NT2/D1 (cell line): ENCODE data around the gene WAS.
"Not testable (repeated sequence)": the region's sequence is repeated elsewhere in the genome, so short reads cannot be mapped to it uniquely, and the experiment has no call there.

ENCODE experiments used
- DNase-seq: peaks from one replicate; pipeline ENCODE4 v3.0.0-alpha.2; 2011; ENCODE audit warnings: low read depth, low spot score
- H3K27me3 ChIP-seq: 2 replicates; pipeline ENCODE4 v1.6.0; 2011; ENCODE audit warnings: mild to moderate bottlenecking; ENCODE audit not compliant: insufficient read length, insufficient read depth
- H3K36me3 ChIP-seq: 2 replicates; pipeline ENCODE4 v1.6.1; 2011; ENCODE audit warnings: mild to moderate bottlenecking, low read length, mixed read lengths; ENCODE audit not compliant: insufficient read depth, insufficient read length
- H3K4me1 ChIP-seq: 2 replicates; pipeline ENCODE4 v1.5.1; 2011; ENCODE audit not compliant: insufficient read depth, insufficient read length
- H3K4me3 ChIP-seq: 2 replicates; pipeline ENCODE4 v1.5.1; 2011; ENCODE audit warnings: low read depth; ENCODE audit not compliant: insufficient read length
- H3K9ac ChIP-seq: 2 replicates; pipeline ENCODE4 v1.6.0; 2011; ENCODE audit warnings: low read depth; ENCODE audit not compliant: insufficient read length
- H3K9me3 ChIP-seq: 2 replicates; pipeline ENCODE4 v1.5.1; 2011; ENCODE audit warnings: mild to moderate bottlenecking, low read length; ENCODE audit not compliant: insufficient read depth
- SUZ12 ChIP-seq: IDR thresholded peaks from 2 replicates; pipeline ENCODE4 v1.6.1; 2011; ENCODE audit not compliant: insufficient read length, insufficient read depth; ENCODE audit errors: extremely low read depth
- YY1 ChIP-seq: IDR thresholded peaks from 2 replicates; pipeline ENCODE4 v1.6.1; 2011; ENCODE audit not compliant: insufficient read length, insufficient read depth
- ZNF274 ChIP-seq: IDR thresholded peaks from 2 replicates; pipeline ENCODE4 v1.6.1; 2011; ENCODE audit warnings: mild to moderate bottlenecking, low read depth, low read length

Gene WAS

GRCh38 chrX:48663241-48663640 is 20.4 kb upstream of the WAS start:
- H3K4me1 ChIP-seq: no peaks in the 10 kb centered on the region
- no peak for DNase-seq
- H3K36me3 ChIP-seq: no peaks in the 10 kb centered on the region
- no peak for TF ChIP-seq YY1
- no peak for TF ChIP-seq SUZ12
- no peak for TF ChIP-seq ZNF274
- no peaks in the 10 kb centered on the region for H3K9me3 ChIP-seq
- no peak overlapping the region for H3K4me3 ChIP-seq
- H3K9ac ChIP-seq: no peak overlapping the region
- H3K27me3 ChIP-seq: no peaks in the 10 kb centered on the region

GRCh38 chrX:48664156-48664555 is 19.4 kb upstream of the WAS start:
- no peak overlapping the region for H3K9ac ChIP-seq
- H3K4me1 ChIP-seq: no peaks in the 10 kb centered on the region
- no peaks in the 10 kb centered on the region for H3K9me3 ChIP-seq
- no peak for DNase-seq
- H3K4me3 ChIP-seq: no peak overlapping the region
- H3K27me3 ChIP-seq: no peaks in the 10 kb centered on the region
- H3K36me3 ChIP-seq: no peaks in the 10 kb centered on the region
- TF ChIP-seq SUZ12 (no peak), ZNF274 (no peak), YY1 (no peak)

DNA sequence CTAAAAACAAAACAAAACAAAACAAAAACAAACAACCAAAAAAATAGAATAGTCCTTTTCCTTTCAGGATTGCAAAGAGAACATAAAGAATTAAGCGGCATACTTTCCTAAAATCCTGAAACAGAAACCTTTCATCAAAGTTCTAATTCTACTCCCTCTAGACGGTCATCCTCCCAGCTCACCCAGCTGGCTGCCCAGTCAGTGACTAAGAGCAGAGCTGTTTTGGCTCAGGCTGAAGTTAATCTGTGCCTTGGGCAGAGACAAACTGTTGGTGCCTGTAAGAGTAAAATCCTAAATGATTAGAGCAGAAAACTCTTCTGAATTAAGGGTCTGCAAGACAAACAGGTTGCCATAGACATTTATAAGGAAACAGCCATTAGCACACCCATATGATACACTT is 17.6 kb upstream of the WAS start:
- no peak for DNase-seq
- Histone ChIP-seq H3K9ac (no peak overlapping the region), H3K9me3 (no peaks in the 10 kb centered on the region), H3K36me3 (no peaks in the 10 kb centered on the region), H3K27me3 (no peaks in the 10 kb centered on the region), H3K4me3 (no peak overlapping the region), H3K4me1 (no peaks in the 10 kb centered on the region)
- TF ChIP-seq YY1 (no peak), SUZ12 (no peak), ZNF274 (no peak)

DNA sequence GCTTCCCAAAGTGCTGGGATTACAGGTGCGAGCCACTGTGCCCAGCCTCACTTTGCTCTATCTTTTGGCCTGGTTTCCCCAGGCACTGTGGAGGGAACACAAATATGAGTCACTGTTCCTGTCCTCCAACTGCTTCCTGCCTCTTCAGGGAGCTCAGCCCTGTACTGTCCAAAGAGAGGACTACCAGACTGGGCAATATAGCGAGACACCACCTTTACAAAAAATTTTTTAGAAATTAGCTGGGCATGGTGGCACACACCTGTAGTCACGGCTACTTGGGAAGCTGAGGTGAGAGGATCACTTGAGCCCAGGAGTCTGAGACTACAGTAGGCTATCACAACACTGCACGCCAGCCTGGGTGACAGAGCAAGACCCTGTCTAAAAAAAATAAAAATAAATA is 16.9 kb upstream of the WAS start:
- no peak overlapping the region for H3K4me3 ChIP-seq
- H3K9ac ChIP-seq: no peak overlapping the region
- H3K4me1 ChIP-seq: no peaks in the 10 kb centered on the region
- no peak for TF ChIP-seq SUZ12
- no peak for TF ChIP-seq YY1
- no peak for TF ChIP-seq ZNF274
- no peak for DNase-seq
- no peaks in the 10 kb centered on the region for H3K36me3 ChIP-seq
- H3K27me3 ChIP-seq: no peaks in the 10 kb centered on the region
- H3K9me3 ChIP-seq: no peaks in the 10 kb centered on the region

DNA sequence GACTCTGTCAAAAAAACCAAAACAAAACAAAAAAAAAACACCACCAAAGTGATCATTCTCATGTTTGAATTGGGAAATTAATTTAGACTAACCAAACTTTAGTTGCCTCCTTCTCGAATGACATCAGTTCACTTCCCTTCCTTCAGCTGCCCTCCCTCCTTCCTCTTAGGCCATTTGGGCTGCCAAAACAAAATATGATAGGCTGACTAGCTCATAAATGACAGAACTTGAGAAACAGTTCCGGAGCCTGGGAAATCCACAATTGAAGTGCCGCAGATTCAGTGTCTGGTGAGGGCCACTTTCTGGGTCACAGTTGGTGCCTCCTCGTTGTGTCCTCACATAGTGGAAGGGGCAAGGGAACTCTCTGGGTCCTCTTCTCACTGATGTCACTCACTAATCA is 16.1 kb upstream of the WAS start:
- Histone ChIP-seq H3K9ac (no peak overlapping the region), H3K4me1 (no peaks in the 10 kb centered on the region), H3K9me3 (no peaks in the 10 kb centered on the region), H3K4me3 (no peak overlapping the region), H3K27me3 (no peaks in the 10 kb centered on the region), H3K36me3 (no peaks in the 10 kb centered on the region)
- TF ChIP-seq SUZ12: no peak
- no peak for TF ChIP-seq YY1
- no peak for TF ChIP-seq ZNF274
- DNase-seq: no peak

- not testable (repeated sequence) for H3K4me1 ChIP-seq, H3K9ac ChIP-seq, H3K4me3 ChIP-seq, H3K9me3 ChIP-seq, H3K27me3 ChIP-seq, H3K36me3 ChIP-seq, DNase-seq
Measured at GRCh38 chrX:48668187-48668586, 15.4 kb upstream of the WAS start.

- H3K4me1 ChIP-seq: no peaks in the 10 kb centered on the region
- peak overlapping the region; percentile 88 for H3K4me3 ChIP-seq
- H3K9ac ChIP-seq: peak overlapping the region; percentile 93
- H3K27me3 ChIP-seq: no peaks in the 10 kb centered on the region
- peak; percentile 86 for DNase-seq
- no peaks in the 10 kb centered on the region for H3K9me3 ChIP-seq
- TF ChIP-seq ZNF274 (no peak), SUZ12 (no peak), YY1 (no peak)
- no peaks in the 10 kb centered on the region for H3K36me3 ChIP-seq
Measured at GRCh38 chrX:48676106-48676892, 7.3 kb upstream of the WAS start.

DNA sequence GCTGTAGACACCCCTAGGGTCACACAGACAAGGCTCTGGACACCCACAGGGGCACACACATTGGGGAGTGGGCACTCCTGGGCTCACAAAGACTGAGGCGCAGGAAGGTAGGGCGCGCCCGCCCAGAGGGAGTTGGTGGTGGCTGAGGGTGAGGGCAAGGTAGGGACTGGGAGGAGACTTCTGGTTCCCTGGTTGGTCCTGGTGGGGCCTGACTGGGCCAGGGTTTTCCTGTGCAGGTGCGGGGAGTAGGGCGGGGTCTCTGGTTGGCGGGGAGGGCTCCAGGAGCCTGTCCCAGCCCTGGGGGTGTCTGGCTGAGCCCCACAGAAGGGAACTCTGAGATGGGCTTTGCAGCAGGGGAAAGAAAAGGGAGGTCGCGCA is 6.7 kb upstream of the WAS start:
- H3K27me3 ChIP-seq: no peaks in the 10 kb centered on the region
- H3K9me3 ChIP-seq: no peaks in the 10 kb centered on the region
- H3K36me3 ChIP-seq: no peaks in the 10 kb centered on the region
- peak overlapping the region; percentile 88 for H3K4me3 ChIP-seq
- TF ChIP-seq ZNF274 (no peak), SUZ12 (no peak), YY1 (no peak)
- H3K9ac ChIP-seq: peak overlapping the region; percentile 93
- H3K4me1 ChIP-seq: no peaks in the 10 kb centered on the region
- no peak for DNase-seq
